DND-41 (cell line): Measurements from ENCODE around the gene PRKCD.

ENCODE experiments used
- ATAC-seq: fragments of 200-7000 bp; cut with Tn5 transposase; 3 replicates; pipeline ENCODE4 v1.9.1; 2021; ENCODE audit warnings: low read depth; ENCODE audit not compliant: insufficient read depth
- DNase-seq: peaks from one replicate; pipeline ENCODE4 v3.0.0-alpha.2; 2020
- H2AFZ ChIP-seq: 2 replicates; pipeline ENCODE4 v1.6.0; 2012; ENCODE audit warnings: low read depth, low read length
- H3K27ac ChIP-seq: 2 replicates; pipeline ENCODE4 v1.5.1; 2012; ENCODE audit warnings: low read length, inconsistent platforms
- H3K27me3 ChIP-seq: fragments of 200-600 bp; sonication (generic); 2 replicates; pipeline ENCODE4 v1.6.0; 2012; ENCODE audit warnings: low read length, mild to moderate bottlenecking, inconsistent platforms; ENCODE audit not compliant: insufficient read depth, poor library complexity
- H3K36me3 ChIP-seq: 2 replicates; pipeline ENCODE4 v1.5.1; 2012; ENCODE audit warnings: low read length, inconsistent platforms; ENCODE audit not compliant: insufficient read depth
- H3K4me1 ChIP-seq: 2 replicates; pipeline ENCODE4 v1.5.1; 2012; ENCODE audit warnings: mild to moderate bottlenecking, low read length; ENCODE audit not compliant: insufficient read depth
- H3K4me2 ChIP-seq: 2 replicates; pipeline ENCODE4 v1.6.0; 2012; ENCODE audit warnings: mild to moderate bottlenecking, moderate library complexity, low read length, inconsistent platforms; ENCODE audit not compliant: insufficient read depth
- H3K4me3 ChIP-seq, 2 experiments: fragments of 200-600 bp in 1 of 2; shearing (Covaris generic) in 1 of 2; 2 replicates each; pipeline ENCODE4 v1.5.1; 2012 to 2016; ENCODE audit warnings: inconsistent platforms in 2 of 2, low read length in 2 of 2, mild to moderate bottlenecking in 2 of 2, low read depth in 1 of 2, moderate library complexity in 1 of 2
- H3K79me2 ChIP-seq: 2 replicates; pipeline ENCODE4 v1.6.0; 2012; ENCODE audit warnings: low read length, inconsistent platforms; ENCODE audit not compliant: insufficient read depth
- H3K9ac ChIP-seq: 2 replicates; pipeline ENCODE4 v1.6.0; 2012; ENCODE audit warnings: low read depth, mild to moderate bottlenecking, inconsistent platforms, low read length, moderate library complexity
- H3K9me3 ChIP-seq: 2 replicates; pipeline ENCODE4 v1.5.1; 2012; ENCODE audit warnings: low read length, moderate library complexity, mild to moderate bottlenecking, inconsistent platforms; ENCODE audit not compliant: insufficient read depth, severe bottlenecking
- H4K20me1 ChIP-seq: 2 replicates; pipeline ENCODE4 v1.6.0; 2012; ENCODE audit warnings: low read length; ENCODE audit not compliant: insufficient read depth
- EZH2 ChIP-seq: IDR thresholded peaks from 3 replicates; pipeline ENCODE4 v1.6.1; 2012; ENCODE audit warnings: borderline replicate concordance, low read depth, mild to moderate bottlenecking, moderate library complexity, low read length, inconsistent platforms; ENCODE audit not compliant: severe bottlenecking
- TF ChIP-seq, protein P1 (sequence below): IDR thresholded peaks from 2 replicates; pipeline ENCODE4 v1.5.1; 2012; ENCODE audit warnings: borderline replicate concordance, low read length, moderate library complexity, mild to moderate bottlenecking; ENCODE audit not compliant: poor library complexity, severe bottlenecking; ENCODE audit errors: extremely low read depth

PRKCD gene

DNA sequence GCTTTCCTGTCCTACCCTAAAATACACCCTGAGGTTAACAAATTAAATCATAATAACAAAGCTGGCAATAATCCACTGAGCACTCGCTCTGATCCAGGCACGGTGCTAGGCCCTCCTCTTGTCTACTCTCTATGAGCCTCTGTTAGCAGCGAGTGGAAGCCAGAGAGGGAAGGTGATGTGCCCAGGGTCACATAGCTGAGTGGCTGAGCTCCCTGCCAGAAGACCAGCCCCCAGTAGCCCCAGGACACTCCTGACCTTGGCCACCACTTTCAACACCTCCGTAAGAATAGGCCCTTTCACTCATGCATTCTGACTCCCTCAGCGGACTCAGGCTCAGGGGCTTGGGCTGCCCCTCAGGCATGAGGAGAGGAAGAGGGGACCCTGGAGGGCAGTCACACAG, 9.5 kb upstream of the PRKCD start:
- Histone ChIP-seq H4K20me1 (no peaks in the 10 kb centered on the region), H3K4me3 (no peak overlapping the region), H3K4me2 (no peak overlapping the region), H2AFZ (no peak overlapping the region), H3K9me3 (no peaks in the 10 kb centered on the region), H3K36me3 (no peaks in the 10 kb centered on the region), H3K27me3 (peaks cover 11% of the 10 kb centered on the region), H3K27ac (no peak overlapping the region), H3K4me1 (no peaks in the 10 kb centered on the region), H3K9ac (no peak overlapping the region), H3K79me2 (no peaks in the 10 kb centered on the region)
- ATAC-seq, result no peak
- TF ChIP-seq EZH2, result no peak
- TF ChIP-seq, protein P1, sequence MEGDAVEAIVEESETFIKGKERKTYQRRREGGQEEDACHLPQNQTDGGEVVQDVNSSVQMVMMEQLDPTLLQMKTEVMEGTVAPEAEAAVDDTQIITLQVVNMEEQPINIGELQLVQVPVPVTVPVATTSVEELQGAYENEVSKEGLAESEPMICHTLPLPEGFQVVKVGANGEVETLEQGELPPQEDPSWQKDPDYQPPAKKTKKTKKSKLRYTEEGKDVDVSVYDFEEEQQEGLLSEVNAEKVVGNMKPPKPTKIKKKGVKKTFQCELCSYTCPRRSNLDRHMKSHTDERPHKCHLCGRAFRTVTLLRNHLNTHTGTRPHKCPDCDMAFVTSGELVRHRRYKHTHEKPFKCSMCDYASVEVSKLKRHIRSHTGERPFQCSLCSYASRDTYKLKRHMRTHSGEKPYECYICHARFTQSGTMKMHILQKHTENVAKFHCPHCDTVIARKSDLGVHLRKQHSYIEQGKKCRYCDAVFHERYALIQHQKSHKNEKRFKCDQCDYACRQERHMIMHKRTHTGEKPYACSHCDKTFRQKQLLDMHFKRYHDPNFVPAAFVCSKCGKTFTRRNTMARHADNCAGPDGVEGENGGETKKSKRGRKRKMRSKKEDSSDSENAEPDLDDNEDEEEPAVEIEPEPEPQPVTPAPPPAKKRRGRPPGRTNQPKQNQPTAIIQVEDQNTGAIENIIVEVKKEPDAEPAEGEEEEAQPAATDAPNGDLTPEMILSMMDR, result no peak
- no peak for DNase-seq

DNA sequence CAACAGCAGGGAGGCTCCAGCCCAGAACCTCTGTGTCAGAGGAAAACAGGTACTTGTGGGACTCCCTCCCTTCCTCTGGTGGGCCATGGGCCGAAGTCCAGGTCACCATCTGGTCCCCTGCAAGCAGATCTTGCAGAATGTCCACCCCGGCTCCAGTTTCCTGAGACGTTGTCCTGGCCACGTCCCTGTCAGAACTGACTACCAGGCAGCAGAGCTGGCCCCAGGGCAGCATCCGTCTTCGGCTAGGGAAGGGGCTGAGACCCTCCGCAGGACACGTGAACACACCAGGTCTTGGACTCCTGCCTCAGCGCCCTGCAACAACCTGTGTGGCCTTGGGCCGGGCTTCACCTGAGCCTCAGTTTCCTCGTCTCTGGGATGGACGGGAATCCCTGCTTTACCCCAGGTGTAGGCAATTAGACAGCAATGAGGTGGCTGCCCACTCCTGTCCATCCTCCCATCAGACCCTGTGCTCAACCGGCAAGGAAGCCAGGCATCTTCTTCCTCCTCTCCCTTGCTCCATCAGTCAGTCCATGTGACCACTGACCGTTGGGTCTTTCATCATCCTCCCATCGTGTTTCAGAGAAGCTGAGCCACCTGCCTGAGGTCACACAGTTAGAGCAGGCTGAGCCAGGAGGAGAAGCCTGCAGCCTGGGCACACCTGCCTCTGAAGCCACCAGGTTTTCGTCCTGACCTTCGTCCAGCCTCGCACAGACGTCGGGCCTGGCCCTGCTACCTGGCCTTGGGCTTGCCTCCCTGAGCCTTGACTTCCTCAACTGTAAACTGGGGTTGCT, 8.9 kb upstream of the PRKCD start:
- Histone ChIP-seq H3K27me3 (peaks cover 11% of the 10 kb centered on the region), H3K9me3 (no peaks in the 10 kb centered on the region), H3K4me1 (no peaks in the 10 kb centered on the region), H3K4me3 (no peak overlapping the region), H2AFZ (no peak overlapping the region), H3K9ac (no peak overlapping the region), H3K79me2 (no peaks in the 10 kb centered on the region), H3K27ac (no peak overlapping the region), H3K4me2 (no peak overlapping the region), H3K36me3 (no peaks in the 10 kb centered on the region), H4K20me1 (no peaks in the 10 kb centered on the region)
- TF ChIP-seq, protein P1, result no peak
- no peak for TF ChIP-seq EZH2
- ATAC-seq (no peak), DNase-seq (no peak)

DNA sequence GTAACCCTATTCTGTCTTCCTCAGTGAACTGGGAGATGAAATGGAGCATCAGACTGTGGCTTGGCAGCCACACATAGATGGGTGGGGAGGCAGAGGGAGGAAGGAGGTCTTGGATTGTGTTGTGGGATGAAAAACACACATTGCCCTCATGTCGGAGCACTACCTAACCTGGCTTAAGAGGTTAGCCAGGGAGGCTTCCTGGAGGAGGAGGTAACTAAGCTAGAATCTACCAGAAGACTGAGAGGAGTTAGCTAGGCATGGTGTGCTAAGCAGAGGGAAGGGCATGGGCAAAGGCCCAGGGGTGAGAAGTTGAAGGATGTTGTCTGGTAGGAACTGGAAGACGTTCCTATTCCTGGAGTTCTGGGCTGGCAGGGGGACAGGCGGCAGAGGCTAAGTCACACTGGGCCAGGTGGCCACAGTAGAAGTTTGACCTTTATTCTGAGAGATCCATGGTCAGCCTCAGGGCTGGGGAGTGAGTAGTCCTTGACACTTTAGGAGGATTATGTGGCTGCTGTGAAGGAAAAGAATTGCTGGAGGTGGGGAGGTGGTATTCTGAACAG, 7.7 kb upstream of the PRKCD start:
- no peak for TF ChIP-seq EZH2
- TF ChIP-seq, protein P1, result no peak
- DNase-seq, result no peak
- H3K36me3 ChIP-seq, result no peaks in the 10 kb centered on the region
- H3K27me3 ChIP-seq, result peaks cover 8% of the 10 kb centered on the region
- no peak for ATAC-seq
- H3K9ac ChIP-seq, result no peak overlapping the region
- no peaks in the 10 kb centered on the region for H4K20me1 ChIP-seq
- no peaks in the 10 kb centered on the region for H3K4me1 ChIP-seq
- no peak overlapping the region for H3K4me2 ChIP-seq
- no peak overlapping the region for H3K4me3 ChIP-seq
- H3K9me3 ChIP-seq, result no peaks in the 10 kb centered on the region
- H2AFZ ChIP-seq, result no peak overlapping the region
- no peak overlapping the region for H3K27ac ChIP-seq
- no peaks in the 10 kb centered on the region for H3K79me2 ChIP-seq
